ENCODE results near the gene MGAT5.
A peak's percentile ranks its signal among the peaks of the same experiment; 100 is the strongest.

The MGAT5 gene

GRCh38 chr2:134314681-134315368 is 61.0 kb downstream of the MGAT5 start:
- ATAC-seq = no peak
- TF ChIP-seq GLIS3 (CRISPR knock-in tag; IDR thresholded peaks at IDR 0.05) = no peak
- TF ChIP-seq PPARA (CRISPR knock-in tag; IDR thresholded peaks at IDR 0.05; ENCODE audit: borderline replicate concordance) = no peak
- no peak for TF ChIP-seq POU6F1 (CRISPR knock-in tag; IDR thresholded peaks at IDR 0.05; ENCODE audit: borderline replicate concordance, low read depth)
- TF ChIP-seq CSRNP3 (CRISPR knock-in tag; IDR thresholded peaks at IDR 0.05) = no peak
- no peak for TF ChIP-seq CSDC2 (CRISPR knock-in tag; IDR thresholded peaks at IDR 0.05)
- no peak for TF ChIP-seq PATZ1 (CRISPR knock-in tag; IDR thresholded peaks at IDR 0.05; ENCODE audit: borderline replicate concordance)
- no peak for TF ChIP-seq ZFP3 (CRISPR knock-in tag; IDR thresholded peaks at IDR 0.05)
- no peak for TF ChIP-seq TOX (CRISPR knock-in tag; IDR thresholded peaks at IDR 0.05; ENCODE audit: borderline replicate concordance)
- no peak for TF ChIP-seq ARNTL (CRISPR knock-in tag; IDR thresholded peaks at IDR 0.05; ENCODE audit: borderline replicate concordance, low read depth)
- TF ChIP-seq ZNF8 (CRISPR knock-in tag; IDR thresholded peaks at IDR 0.05) = no peak
- no peak for TF ChIP-seq CREB5 (CRISPR knock-in tag; IDR thresholded peaks at IDR 0.05; ENCODE audit: low read depth)
- TF ChIP-seq ZNF565 (CRISPR knock-in tag; conservative IDR thresholded peaks at IDR 0.05; ENCODE audit: low read depth) = no peak
- TF ChIP-seq RARB (CRISPR knock-in tag; IDR thresholded peaks at IDR 0.05) = no peak
- TF ChIP-seq BACH2 (CRISPR knock-in tag; IDR thresholded peaks at IDR 0.05; ENCODE audit: borderline replicate concordance) = no peak
- TF ChIP-seq OSR1 (CRISPR knock-in tag; IDR thresholded peaks at IDR 0.05) = no peak

GRCh38 chr2:134315471-134315870 is 61.6 kb downstream of the MGAT5 start:
- ATAC-seq = no peak
- TF ChIP-seq ZNF8 (CRISPR knock-in tag; IDR thresholded peaks at IDR 0.05) = no peak
- no peak for TF ChIP-seq ISL1 (CRISPR knock-in tag; IDR thresholded peaks at IDR 0.05)
- no peak for TF ChIP-seq CREB5 (CRISPR knock-in tag; IDR thresholded peaks at IDR 0.05; ENCODE audit: low read depth)

- ATAC-seq = no peak
- no peak for TF ChIP-seq ZNF565 (CRISPR knock-in tag; conservative IDR thresholded peaks at IDR 0.05; ENCODE audit: low read depth)
Measured at GRCh38 chr2:134319596-134320254, 65.9 kb downstream of the MGAT5 start.

GRCh38 chr2:134320930-134321329 is 67.1 kb downstream of the MGAT5 start:
- TF ChIP-seq GLIS3 (CRISPR knock-in tag; IDR thresholded peaks at IDR 0.05) (no peak), ZFP3 (CRISPR knock-in tag; IDR thresholded peaks at IDR 0.05) (no peak)
- ATAC-seq = no peak

- ATAC-seq = no peak
- TF ChIP-seq OSR1 (CRISPR knock-in tag; IDR thresholded peaks at IDR 0.05) (no peak), ZFP3 (CRISPR knock-in tag; IDR thresholded peaks at IDR 0.05) (no peak), TCF4 (CRISPR knock-in tag; IDR thresholded peaks at IDR 0.05; ENCODE audit: borderline replicate concordance) (peak; percentile 36; the same call in 1 of the 2 replicates)
Measured at GRCh38 chr2:134323777-134324176, 69.9 kb downstream of the MGAT5 start.
